NCI-H82 treated with DMSO at 0.1 percent for 48 hours (cell line): ENCODE measurements around the gene FAM78A.

Experiments
- DNase-seq: peaks from one replicate; lab custom pipeline; 2025; ENCODE audit not compliant: unreplicated experiment; lab: John Stamatoyannopoulos, UW

FAM78A gene, protein sequence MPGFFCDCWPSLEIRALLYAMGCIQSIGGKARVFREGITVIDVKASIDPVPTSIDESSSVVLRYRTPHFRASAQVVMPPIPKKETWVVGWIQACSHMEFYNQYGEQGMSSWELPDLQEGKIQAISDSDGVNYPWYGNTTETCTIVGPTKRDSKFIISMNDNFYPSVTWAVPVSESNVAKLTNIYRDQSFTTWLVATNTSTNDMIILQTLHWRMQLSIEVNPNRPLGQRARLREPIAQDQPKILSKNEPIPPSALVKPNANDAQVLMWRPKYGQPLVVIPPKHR

DNA sequence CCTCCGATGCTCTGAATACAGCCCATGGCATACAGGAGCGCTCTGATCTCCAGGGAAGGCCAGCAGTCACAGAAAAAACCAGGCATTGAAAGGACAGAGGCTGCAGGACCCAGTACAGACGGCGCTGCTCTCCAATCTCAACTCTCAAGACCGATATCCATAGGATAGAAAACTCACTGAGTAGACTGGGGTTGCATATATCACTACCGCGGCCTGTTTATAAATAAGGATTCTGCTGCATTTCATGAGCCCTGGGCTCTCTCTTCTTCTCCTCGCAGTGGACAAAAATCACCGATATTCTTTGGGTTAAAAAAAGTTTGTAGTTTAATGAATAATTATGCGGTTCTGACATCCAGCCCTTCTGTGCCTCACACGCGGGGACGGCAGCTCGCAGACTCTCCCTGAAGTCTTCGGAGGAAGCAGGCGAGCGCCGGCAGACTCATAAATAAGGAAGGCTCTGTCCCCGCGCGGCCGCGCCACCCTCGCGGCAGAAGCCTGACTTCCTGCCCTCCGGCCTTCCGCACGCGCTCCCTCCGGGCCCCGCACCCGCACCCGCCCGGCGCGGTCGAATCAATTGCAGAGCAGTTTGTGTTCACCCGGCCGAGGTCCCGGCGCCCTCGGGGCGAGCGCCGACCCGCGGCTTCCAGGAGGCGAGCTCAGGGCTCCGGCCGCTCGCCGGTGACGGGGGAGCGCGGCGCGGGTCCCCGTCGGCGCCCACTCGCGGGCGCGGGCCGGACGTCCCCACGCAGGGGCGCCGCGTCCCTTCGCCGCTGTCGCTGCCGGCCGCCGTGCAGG is at the start of gene FAM78A:
FAM78A (minus strand) TSS at position 417 of the 795 bp plus-strand sequence; CDS start at position 86, 331 bp downstream.
- DNase-seq: peak; percentile 13

DNA sequence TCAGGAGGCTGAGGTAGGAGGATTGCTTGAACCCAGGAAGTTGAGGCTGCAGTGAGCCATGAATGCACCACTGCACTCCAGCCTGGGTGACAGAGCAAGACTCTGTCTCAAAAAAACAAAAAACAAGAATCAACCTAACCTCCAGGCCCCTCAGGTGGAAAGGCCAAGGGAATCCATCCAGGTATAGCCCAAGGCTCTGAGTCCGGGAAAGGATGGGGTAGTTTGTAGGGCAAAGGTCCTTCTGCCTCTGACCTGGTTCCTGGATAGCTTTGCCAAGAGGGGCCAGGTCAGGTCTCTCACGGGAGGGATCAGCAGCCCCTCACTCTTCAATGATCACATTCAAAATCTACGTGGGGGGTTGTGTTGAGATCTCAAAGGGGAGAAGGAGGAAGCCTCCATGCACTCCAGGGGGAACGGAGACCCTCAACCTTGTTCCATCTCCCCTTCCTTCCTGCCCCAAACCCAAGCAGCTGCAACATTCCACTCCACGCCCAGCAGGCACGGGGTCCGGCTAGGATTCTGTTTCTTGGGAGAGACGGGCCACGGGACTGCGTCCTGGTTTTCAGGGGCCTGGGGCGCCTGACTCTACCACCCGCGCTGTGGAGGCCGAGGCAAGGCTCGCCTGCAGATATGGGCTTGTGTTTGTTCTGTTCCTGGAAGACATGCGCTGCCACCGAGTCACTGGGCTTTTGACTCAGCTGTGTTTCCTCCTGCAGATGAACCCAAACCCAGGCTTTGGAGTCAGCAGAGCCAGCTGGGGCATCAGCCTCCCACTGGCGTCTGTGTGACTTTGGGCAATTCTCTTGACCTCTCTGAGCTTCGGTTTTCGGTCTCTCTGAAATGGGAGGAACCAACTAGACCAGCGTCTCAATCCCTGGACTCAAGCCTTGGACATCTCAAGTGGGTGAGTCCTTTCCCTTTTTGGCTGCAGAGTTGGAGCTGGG is 48.7 kb upstream of the FAM78A start:
- no peak for DNase-seq

DNA sequence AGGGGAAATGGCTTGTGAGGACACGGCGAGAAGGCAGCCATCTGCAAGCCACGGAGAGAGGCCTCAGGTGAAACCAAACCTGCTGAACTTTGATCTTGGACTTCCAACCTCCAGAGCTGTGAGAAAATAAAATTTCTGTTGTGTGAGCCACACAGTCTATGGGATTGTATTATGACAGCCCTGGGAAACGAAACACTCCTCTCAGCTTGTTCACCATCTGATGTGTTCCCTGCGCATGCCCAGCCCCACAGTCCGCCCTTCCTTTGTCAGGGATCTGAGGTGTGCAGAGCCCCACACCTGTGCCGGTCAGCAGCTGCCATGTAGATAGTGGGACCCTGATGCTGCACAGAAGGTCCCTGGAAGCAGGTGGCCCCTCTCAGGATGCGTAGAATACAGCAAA is 47.3 kb upstream of the FAM78A start:
- no peak for DNase-seq

DNA sequence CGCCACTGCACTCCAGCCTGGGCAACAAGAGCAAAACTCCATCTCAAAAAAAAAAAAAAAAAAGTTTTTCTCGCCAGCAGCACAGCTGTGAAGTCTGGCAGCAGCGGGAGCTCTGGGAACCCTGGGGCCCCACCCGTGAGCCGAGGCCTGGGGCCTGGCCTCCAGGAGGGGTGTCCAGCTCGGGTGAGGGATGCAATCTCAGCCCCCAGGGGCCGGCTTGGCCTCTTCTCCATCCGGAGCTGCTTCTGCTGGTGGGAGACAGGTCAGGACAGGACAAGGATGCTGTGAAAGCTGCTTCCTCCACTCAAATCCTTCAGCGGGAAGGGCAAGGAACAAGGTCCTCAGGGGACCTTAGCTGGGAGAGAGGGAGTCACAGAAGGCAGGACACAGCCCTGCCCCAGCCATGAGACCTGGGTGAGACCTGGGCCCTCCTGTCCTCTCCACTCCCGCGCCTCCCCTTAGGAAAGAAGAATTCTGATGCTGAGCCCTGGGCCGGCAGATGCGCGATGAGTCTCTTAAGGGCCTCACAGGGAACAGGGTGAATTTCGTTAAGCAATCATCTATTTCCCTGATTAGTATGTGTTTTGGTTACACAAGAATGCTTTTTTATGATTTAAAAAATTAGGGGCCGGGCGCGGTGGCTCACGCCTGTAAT is 43.8 kb upstream of the FAM78A start:
- no peak for DNase-seq

DNA sequence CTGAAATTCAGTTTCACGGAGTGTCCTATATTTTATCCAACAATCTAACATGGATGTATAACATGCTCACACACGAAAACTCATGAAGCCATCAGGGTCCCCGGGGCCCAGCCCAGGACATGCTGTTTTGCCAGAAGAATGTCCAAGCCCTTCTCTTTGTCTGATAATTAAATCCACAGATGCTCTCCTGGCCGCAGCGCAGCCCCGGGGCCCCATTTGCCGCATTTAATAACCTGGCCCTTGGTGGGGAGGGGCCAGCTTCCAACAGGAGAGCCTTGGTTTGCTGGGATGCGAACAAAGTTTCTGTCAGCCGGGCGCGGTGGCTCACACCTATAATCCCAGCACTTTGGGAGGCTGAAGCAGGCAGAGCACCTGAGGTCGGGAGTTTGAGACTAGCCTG is 43.2 kb upstream of the FAM78A start:
- peak; percentile 37 for DNase-seq

DNA sequence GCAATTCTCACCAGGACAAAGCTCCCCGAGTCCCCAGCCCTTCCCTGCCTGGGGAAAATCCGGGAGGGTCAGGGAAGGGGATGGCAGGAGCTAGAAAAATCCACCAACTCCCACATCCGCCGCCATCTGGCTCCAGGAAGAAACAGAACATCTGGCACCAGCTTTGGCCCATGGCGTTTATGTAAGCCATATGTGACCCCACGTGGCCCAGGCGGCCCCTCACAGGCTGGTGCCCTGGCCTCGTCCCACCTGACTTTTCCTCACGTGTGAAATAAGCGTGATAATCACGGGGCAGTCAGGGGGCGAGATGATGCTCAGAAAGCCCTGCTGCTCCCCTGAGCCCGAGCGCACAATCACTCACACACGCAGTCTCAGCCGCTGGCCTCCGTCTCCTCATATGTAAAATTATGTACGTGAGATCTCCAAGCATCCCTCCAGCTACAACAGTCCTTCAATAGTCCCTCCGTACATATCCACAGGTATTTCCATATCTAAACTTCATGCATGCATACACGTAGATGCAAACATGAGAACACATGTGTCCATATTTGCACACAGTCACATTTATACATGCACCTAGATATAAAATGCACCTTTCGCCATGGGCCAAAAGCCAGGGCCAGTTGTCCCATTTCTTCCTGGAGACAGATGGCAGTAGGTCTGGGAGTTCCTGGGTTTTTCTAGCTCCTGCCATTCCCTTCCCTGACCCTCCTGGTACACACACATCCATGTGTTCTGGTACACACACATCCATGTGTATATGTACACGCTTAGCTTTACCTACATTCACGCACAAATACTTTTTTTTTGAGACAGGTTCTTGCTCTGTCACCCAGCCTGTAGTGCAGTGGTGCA is 42.1 kb upstream of the FAM78A start:
- DNase-seq: peak; percentile 77

DNA sequence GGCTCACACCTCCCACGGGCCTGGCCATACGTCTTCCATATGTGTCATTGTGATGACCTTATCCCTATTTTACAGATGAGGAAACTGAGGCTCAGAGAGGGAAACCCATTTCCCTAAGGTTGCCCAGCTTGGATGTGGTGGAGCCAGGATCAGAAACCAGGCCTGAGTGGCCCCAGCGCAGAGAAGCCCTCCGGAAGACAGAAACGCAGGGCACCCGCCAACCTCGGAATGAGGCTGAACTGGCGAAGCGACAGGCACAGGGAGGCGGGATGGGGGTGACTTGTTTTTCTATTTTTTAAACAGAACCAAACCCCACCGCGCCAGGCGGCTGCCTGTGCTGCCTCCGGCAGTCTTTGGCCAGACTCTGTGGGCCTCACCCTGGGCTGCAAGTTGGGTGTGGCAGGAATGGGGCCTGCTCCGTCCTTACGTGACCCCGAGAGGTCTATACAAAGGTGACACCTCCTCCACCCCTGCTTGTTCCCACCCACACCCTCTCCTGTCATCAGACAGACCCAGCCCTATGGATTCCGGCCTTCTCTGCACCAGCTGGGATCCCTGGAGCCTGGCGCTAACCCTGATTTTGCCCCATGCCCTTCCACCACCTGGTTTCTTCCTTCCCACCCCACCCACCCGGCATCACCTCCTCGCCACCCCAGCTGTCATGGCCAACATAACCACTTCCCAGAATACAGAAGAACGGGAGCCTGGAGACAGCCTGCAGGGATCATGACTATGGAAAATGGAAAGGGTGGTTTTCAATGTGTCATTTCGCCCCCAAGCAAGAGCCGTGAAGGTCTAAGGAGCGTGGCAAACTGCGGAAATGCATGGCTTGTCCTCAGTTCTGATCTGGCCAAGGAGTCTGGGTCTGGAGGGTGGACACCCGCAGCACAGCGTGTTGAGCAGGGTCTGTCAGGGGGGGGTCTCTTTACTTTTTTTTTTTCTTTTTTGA is 36.8 kb upstream of the FAM78A start:
- no peak for DNase-seq

DNA sequence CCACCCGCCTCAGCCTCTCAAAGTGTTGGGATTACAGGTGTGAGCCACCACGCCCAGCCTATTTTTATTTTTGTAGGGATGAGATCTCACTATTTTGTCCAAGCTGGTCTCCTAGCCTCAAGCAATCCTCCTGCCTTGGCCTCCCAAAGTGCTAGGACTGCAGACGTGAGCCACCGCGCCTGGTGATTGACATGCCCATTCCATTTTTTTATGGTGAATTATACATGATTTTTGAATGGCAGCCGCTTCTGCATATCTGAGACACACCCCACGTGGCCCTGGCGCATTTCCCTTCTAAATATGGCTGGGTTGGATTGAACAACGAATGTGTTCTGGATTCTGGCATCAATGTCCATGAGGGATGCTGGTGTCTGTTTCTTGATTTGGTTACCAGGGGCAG is 35.9 kb upstream of the FAM78A start:
- DNase-seq: no peak

DNA sequence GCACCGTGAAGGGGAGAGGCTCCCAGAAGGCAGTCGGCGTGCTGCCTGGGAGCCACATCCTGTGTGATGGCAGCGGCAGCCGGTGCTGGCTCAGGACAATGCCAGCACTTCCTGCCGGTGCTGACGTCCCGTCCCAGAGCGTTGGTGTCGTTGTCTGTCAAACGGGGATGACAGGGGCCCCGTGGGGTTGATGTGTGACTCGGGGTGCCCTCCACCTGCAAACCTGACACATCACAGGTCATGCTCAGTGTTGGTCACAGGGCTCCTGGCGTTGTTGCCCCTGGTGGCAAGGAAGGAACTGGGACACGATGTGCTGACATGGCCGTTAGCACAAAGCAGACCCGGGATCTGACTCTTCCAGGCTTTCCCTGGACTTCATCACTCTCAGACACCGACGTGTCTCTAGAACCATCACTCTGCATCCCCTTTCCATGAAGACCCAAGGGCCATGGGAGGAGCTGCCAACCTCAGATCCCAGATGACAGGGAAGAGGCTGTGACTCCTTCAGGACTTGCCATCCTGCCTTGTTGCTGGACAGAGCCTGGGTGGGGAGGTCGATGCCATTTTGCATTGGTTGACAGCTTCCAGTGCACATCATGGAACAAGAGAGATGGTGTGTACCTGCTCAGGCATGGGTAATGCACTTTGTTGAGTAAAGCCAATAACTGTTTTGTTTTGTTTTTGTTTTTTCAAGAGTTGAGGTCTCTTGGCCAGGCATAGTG is 34.7 kb upstream of the FAM78A start:
- DNase-seq: no peak

DNA sequence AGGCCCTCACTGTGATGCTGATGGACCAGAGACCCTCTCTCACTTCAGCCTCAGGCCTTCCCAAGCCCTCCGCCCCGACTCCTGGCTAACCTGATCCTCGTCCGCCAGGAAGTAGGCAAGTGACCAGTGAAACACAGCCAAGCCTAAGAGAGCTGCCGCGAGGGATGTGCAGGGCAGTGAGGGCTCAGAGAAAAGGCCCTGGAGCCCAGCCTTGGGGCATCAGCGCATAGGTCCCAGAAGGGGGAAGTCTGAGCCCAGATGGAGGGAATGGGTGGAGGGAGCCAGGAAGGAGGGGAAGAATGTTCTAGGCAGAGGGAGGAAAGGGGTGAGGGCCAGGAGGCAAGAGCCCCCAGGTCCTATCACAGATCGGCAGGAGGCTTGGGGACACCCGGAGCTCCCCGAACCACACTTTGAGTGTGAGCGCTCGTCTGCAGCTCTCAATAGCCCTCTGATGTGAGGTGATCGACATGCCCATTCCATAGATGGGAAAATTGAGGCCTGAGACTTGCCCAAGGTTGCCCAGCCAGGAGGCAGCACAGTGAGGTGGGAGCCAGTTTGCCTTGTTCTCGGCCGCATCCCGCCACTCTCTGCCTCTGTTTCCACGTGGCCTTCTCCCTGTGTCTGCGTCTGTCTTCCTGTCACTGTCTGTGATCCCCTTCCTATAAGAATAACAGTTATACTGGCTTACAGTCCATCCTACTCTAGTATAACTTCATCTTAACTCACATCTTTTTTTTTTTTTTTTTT is 33.4 kb upstream of the FAM78A start:
- no peak for DNase-seq

DNA sequence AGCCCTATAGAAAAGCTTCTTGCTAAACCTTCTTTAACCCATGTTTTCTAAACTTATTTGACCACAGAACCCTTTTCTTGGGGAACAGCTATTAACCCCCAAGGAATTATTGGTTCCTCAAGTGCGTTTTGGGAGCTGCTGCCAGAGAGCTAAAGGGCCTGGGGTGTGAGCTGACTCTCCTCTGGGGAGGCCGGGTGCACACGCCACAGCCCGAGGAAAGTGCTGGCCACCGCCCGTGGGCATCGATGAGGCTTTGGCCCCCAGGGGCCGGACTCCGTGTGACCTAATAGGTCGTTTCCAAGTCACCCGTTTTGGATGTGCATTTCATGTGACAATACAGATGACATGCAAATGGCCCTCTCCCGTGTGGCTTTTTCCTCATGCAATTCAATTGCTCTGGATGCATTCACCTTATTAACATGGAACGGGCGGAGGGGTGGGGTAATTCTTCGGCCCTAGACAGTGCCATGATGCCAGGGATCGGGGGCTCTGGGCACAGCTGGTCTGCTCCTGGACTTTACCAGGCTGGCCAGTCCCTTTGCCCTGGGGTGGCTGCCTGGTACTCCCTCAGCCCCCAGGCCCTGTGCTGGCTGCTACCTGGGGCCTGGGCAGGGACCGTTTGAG is 32.7 kb upstream of the FAM78A start:
- no peak for DNase-seq

DNA sequence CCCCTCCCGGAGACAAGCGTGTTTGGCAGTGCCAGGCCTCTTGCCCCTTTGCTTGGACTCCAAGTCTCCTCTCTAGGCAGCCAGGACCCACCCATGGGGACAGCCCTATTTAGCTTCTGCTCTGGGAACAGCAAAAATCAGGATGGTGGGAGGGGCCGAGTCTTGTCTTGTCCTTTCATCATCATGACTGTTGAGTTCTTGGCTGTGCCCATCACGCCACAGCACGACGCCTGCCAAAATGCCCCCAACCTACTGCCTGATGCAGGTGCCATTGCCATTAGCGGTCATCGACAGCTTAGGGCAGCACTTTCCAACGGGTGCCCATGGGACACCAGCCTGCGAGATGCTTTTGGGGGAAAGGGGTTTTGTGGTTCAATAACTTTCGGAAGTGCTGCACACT is 32.1 kb upstream of the FAM78A start:
- DNase-seq: no peak

DNA sequence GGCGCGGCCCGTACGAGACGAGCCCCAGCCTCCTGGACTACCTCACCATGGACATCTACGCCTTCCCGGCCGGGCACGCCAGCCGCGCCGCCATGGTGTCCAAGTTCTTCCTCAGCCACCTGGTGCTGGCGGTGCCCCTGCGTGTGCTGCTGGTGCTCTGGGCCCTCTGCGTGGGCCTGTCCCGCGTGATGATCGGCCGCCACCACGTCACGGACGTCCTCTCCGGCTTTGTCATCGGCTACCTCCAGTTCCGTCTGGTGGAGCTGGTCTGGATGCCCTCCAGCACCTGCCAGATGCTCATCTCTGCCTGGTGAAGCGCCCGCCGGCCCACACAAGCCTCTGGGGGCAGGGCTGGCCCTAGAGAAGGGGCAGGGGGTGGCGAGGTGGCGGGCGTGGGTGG is 31.7 kb upstream of the FAM78A start:
- no peak for DNase-seq

DNA sequence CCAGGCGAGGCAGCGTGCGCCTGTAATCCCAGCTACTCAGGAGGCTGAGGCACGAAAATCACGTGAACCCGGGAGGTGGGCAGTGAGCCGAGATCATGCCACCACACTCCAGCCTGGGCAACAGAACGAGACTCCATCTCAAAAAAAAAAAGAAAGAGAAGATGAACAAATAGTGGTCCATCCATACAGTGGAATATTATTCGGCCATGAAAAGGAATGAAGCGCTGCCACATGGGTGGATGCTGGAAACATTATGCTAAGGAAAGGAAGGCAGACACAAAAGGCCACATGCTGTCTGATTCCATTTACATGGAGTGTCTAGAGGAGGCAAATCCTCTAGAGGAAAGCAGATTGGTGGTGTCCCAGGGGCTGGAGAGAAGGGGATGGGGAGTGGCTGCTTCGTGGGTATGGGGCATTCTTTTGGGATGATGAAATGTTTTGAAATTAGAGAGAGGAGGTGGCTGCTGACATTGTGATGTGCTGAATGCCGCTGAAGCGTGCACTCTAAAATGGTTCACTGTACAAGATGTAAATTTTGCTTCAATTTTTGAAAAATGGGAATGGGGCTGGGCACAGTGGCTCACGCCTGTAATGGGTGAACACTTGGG is 30.2 kb upstream of the FAM78A start:
- no peak for DNase-seq

DNA sequence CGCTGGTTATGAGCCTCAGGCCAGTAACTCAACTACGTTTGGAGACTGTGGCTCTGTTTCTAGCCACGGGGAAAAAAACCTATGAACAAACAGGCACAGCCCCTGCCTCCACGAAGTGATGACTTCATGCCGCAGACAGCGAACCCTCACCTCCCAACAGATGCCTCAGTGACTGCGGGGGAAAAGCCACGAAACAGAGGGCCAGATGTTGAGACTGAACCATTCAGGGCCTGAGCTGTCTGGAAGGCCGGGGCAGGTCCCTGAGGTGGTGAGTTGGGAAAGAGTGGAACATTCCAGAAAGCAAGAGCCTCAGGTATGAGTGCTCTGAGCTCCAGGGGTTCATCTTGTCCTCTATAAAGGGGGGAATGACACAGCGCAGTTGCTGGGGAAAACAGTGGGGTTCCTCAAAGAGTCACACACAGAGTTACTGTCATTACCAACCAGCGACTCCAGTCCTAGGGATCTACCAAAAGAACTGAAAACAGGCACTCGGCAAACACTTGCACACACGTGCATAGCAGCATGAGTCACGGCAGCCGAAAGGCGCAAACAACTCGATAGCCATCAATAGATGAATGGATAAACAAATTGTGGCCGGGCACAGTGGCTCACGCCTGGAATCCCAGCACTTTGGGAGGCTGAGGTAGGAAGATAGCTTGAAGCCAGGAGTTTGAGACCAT is 28.5 kb upstream of the FAM78A start:
- DNase-seq: no peak
